IMR-90 (cell line): ENCODE data around the gene CDA. TPM values are rescaled to one million over a fixed set of nuclear protein-coding genes. Genes with fewer than 3 reads are reported as not detected.

Source experiments
- ATAC-seq: fragments of 200-7000 bp; cut with Tn5 transposase; 2 replicates; pipeline ENCODE4 v1.9.1; 2020; ENCODE audit warnings: low read depth, mild to moderate bottlenecking, moderate library complexity
- BruUV-seq: library from RNA; stranded (reverse); fragments of 400-500 nt; replicated peaks from 2 replicates; lab custom pipeline; 2021; lab: Mats Ljungman, UMichigan
- CTCF ChIA-PET: fragments of 300-600 bp; formaldehyde crosslinking; extraction: SDS; loops from one replicate; lab custom pipeline; 2021; ENCODE audit warnings: antibody characterized with exemption; lab: Yijun Ruan, JAX
- POLR2A ChIA-PET: fragments of 300-600 bp; sonication (Branson Sonifier 250); formaldehyde crosslinking; loops from one replicate; lab custom pipeline; 2022; ENCODE audit warnings: antibody characterized with exemption; ENCODE audit not compliant: unreplicated experiment; lab: Charles Lee
- DNase-seq: peaks from one replicate; pipeline ENCODE4 v3.0.0; 2013
- H2AFZ ChIP-seq: replicated peaks from 2 replicates; pipeline ENCODE3; 2013; ENCODE audit warnings: low read length, mild to moderate bottlenecking; ENCODE audit not compliant: poor library complexity
- H2AK5ac ChIP-seq: 2 replicates; pipeline ENCODE4 v1.6.1; 2013; ENCODE audit warnings: low read depth, low read length, inconsistent platforms
- H2AK9ac ChIP-seq: replicated peaks from 2 replicates; pipeline ENCODE3; 2013; ENCODE audit warnings: mild to moderate bottlenecking, low read depth, low read length, moderate library complexity; ENCODE audit not compliant: poor library complexity
- H2BK120ac ChIP-seq: 2 replicates; pipeline ENCODE4 v1.6.1; 2013; ENCODE audit warnings: low read depth, low read length, inconsistent platforms
- H2BK15ac ChIP-seq: 3 replicates; pipeline ENCODE4 v1.6.1; 2013; ENCODE audit warnings: low read depth, low read length, inconsistent platforms
- H2BK20ac ChIP-seq: 2 replicates; pipeline ENCODE4 v1.6.1; 2013; ENCODE audit warnings: low read depth, mild to moderate bottlenecking, inconsistent platforms, low read length, moderate library complexity
- H2BK5ac ChIP-seq: 2 replicates; pipeline ENCODE4 v1.6.1; 2013; ENCODE audit warnings: mild to moderate bottlenecking, low read depth, low read length, inconsistent platforms; ENCODE audit not compliant: poor library complexity, severe bottlenecking
- H3K14ac ChIP-seq: replicated peaks from 2 replicates; pipeline ENCODE4 v1.6.1; 2013; ENCODE audit warnings: low read depth, low read length, inconsistent platforms
- H3K18ac ChIP-seq: 2 replicates; pipeline ENCODE4 v1.6.1; 2013; ENCODE audit warnings: low read depth, low read length, control low read depth
- H3K23ac ChIP-seq: 2 replicates; pipeline ENCODE4 v1.6.1; 2013; ENCODE audit warnings: low read depth, low read length, inconsistent platforms
- H3K27ac ChIP-seq: 2 replicates; pipeline ENCODE4 v1.5.1; 2013; ENCODE audit warnings: mild to moderate bottlenecking, control low read depth, low read length; ENCODE audit not compliant: insufficient read depth
- H3K27me3 ChIP-seq: 2 replicates; pipeline ENCODE4 v1.6.1; 2013; ENCODE audit warnings: low read length; ENCODE audit not compliant: control insufficient read depth, insufficient read depth
- H3K36me3 ChIP-seq: 2 replicates; pipeline ENCODE4 v1.6.1; 2013; ENCODE audit warnings: low read length, mixed read lengths; ENCODE audit not compliant: control insufficient read depth, insufficient read depth
- H3K4ac ChIP-seq: 2 replicates; pipeline ENCODE4 v1.6.1; 2013; ENCODE audit warnings: low read depth, low read length, inconsistent platforms
- H3K4me1 ChIP-seq: 2 replicates; pipeline ENCODE4 v1.6.1; 2013; ENCODE audit warnings: low read length, mixed read lengths; ENCODE audit not compliant: control insufficient read depth, insufficient read depth
- H3K4me2 ChIP-seq: 2 replicates; pipeline ENCODE4 v1.6.1; 2013; ENCODE audit warnings: low read depth, mild to moderate bottlenecking, control low read depth, low read length, moderate library complexity
- H3K4me3 ChIP-seq: 2 replicates; pipeline ENCODE4 v1.5.1; 2013; ENCODE audit warnings: low read depth, mild to moderate bottlenecking, control low read depth, low read length, moderate library complexity; ENCODE audit not compliant: insufficient read depth
- H3K56ac ChIP-seq: 2 replicates; pipeline ENCODE4 v1.6.1; 2013; ENCODE audit warnings: low read length, inconsistent platforms; ENCODE audit not compliant: insufficient read depth; ENCODE audit errors: extremely low read depth
- H3K79me1 ChIP-seq, 2 experiments: 2 replicates each; pipeline ENCODE4 v1.6.1; 2013; ENCODE audit warnings: low read length in 2 of 2, inconsistent platforms in 1 of 2, low read depth in 1 of 2
- H3K9ac ChIP-seq: 2 replicates; pipeline ENCODE4 v1.6.1; 2013; ENCODE audit warnings: low read depth, low read length, control low read depth
- H3K9me1 ChIP-seq: 2 replicates; pipeline ENCODE4 v1.6.1; 2013; ENCODE audit warnings: low read length, inconsistent platforms; ENCODE audit not compliant: insufficient read depth
- H3K9me3 ChIP-seq: 2 replicates; pipeline ENCODE4 v1.6.1; 2013; ENCODE audit warnings: low read length; ENCODE audit not compliant: control insufficient read depth, insufficient read depth
- H4K20me1 ChIP-seq: 2 replicates; pipeline ENCODE4 v1.6.1; 2013; ENCODE audit warnings: low read length, inconsistent platforms; ENCODE audit not compliant: insufficient read depth
- H4K5ac ChIP-seq: 2 replicates; pipeline ENCODE4 v1.6.1; 2013; ENCODE audit warnings: mild to moderate bottlenecking, low read depth, low read length, control low read depth
- H4K8ac ChIP-seq, 2 experiments: 2 replicates each; pipeline ENCODE4 v1.6.1; 2013; ENCODE audit warnings: low read depth in 2 of 2, low read length in 2 of 2, control low read depth in 1 of 2, inconsistent platforms in 1 of 2
- H4K91ac ChIP-seq: 2 replicates; pipeline ENCODE4 v1.6.1; 2013; ENCODE audit warnings: low read depth, low read length, inconsistent platforms; ENCODE audit not compliant: insufficient read depth
- BHLHE40 ChIP-seq: fragments of 150-350 bp; IDR thresholded peaks from 2 replicates; pipeline ENCODE4 v1.6.1; 2016; ENCODE audit warnings: mild to moderate bottlenecking, low read depth, low read length
- CEBPB ChIP-seq: IDR thresholded peaks from 2 replicates; pipeline ENCODE4 v1.6.1; 2012; ENCODE audit warnings: low read depth, low read length, improper control_type of control experiment
- CHD1 ChIP-seq: IDR thresholded peaks from 2 replicates; pipeline ENCODE4 v1.6.1; 2012; ENCODE audit warnings: low read depth, low read length, improper control_type of control experiment
- FOS ChIP-seq: fragments of 150-350 bp; IDR thresholded peaks from 2 replicates; pipeline ENCODE4 v1.6.1; 2016; ENCODE audit warnings: low read depth, low read length
- MAFK ChIP-seq: IDR thresholded peaks from 2 replicates; pipeline ENCODE4 v1.6.1; 2012; ENCODE audit warnings: low read depth, low read length, improper control_type of control experiment
- MAZ ChIP-seq: IDR thresholded peaks from 2 replicates; pipeline ENCODE4 v1.6.1; 2012; ENCODE audit warnings: low read depth, mild to moderate bottlenecking, low read length, improper control_type of control experiment, moderate library complexity, borderline replicate concordance
- MXI1 ChIP-seq: IDR thresholded peaks from 2 replicates; pipeline ENCODE4 v1.6.1; 2012; ENCODE audit warnings: low read depth, mild to moderate bottlenecking, low read length, moderate library complexity, borderline replicate concordance
- NFE2L2 ChIP-seq: fragments of 150-350 bp; IDR thresholded peaks from 2 replicates; pipeline ENCODE4 v1.6.1; 2016; ENCODE audit warnings: low read depth, mild to moderate bottlenecking, low read length
- POLR2A ChIP-seq: IDR thresholded peaks from 2 replicates; pipeline ENCODE4 v1.6.1; 2012; ENCODE audit warnings: mild to moderate bottlenecking, low read depth, low read length
- RAD21 ChIP-seq: IDR thresholded peaks from 2 replicates; pipeline ENCODE4 v1.6.1; 2012; ENCODE audit warnings: low read length, improper control_type of control experiment
- RCOR1 ChIP-seq: IDR thresholded peaks from 2 replicates; pipeline ENCODE4 v1.6.1; 2012; ENCODE audit warnings: mild to moderate bottlenecking, low read length, improper control_type of control experiment; ENCODE audit not compliant: insufficient replicate concordance
- RFX5 ChIP-seq: IDR thresholded peaks from 2 replicates; pipeline ENCODE4 v1.8.0; 2012; ENCODE audit warnings: low read depth, mild to moderate bottlenecking, low read length, moderate library complexity
- SMC3 ChIP-seq: fragments of 150-350 bp; IDR thresholded peaks from 2 replicates; pipeline ENCODE4 v1.6.1; 2016; ENCODE audit warnings: low read depth, mild to moderate bottlenecking, antibody characterized with exemption, low read length, moderate library complexity
- WGBS, 2 experiments: methylation state at CpG; one replicate each; pipeline versions ENCODE4 v1.1.5 to v1.1.7; 2013; ENCODE audit warnings: missing lambda C conversion rate in 2 of 2; ENCODE audit not compliant: insufficient read length in 1 of 2; ENCODE audit errors: extremely low coverage in 2 of 2; 5-methylcytosine and 5-hydroxymethylcytosine counted together
- dilution Hi-C: fragments of 300-500 bp; cut with HindIII; formaldehyde crosslinking; loops from one replicate; pipeline ENCODE4 v1.14.3; 2018; ENCODE audit warnings: low sequenced_read_pairs; ENCODE audit not compliant: unreplicated experiment
- in situ Hi-C: fragments of 300-500 bp; cut with MboI; formaldehyde crosslinking; loops from 3 replicates; pipeline ENCODE4 v1.14.3; 2019; ENCODE audit warnings: low sequenced_read_pairs, inconsistent platforms, mixed read lengths
- intact Hi-C: fragments of 100-400 bp; cut with micrococcal nuclease; formaldehyde crosslinking; loops from 2 replicates; pipeline ENCODE4 v1.10.0; 2022
- polyA plus RNA-seq, 3 experiments: library from polyadenylated mRNA; depleted of rRNA; stranded (reverse); fragments of >200 nt; gene quantifications; 2 replicates each; pipeline ENCODE4 v1.2.3, GENCODE V29; 2012; ENCODE audit warnings: low replicate concordance in 1 of 3
- total RNA-seq: library from RNA; depleted of rRNA; stranded (reverse); fragments of >200 nt; gene quantifications from 2 replicates; pipeline ENCODE4 v1.2.3, GENCODE V29; 2012
- TF ChIP-seq, protein P1 (sequence below): fragments of 150-350 bp; IDR thresholded peaks from 2 replicates; pipeline ENCODE4 v1.6.1; 2016; ENCODE audit warnings: low read depth, mild to moderate bottlenecking, low read length, moderate library complexity, borderline replicate concordance
- TF ChIP-seq, protein P2 (sequence below): conservative IDR thresholded peaks from 2 replicates; pipeline ENCODE4 v1.5.1; 2012; ENCODE audit warnings: mild to moderate bottlenecking, low read depth, low read length, improper control_type of control experiment
- TF ChIP-seq, protein P3 (sequence below): fragments of 150-350 bp; IDR thresholded peaks from 2 replicates; pipeline ENCODE4 v1.6.1; 2017; ENCODE audit warnings: mild to moderate bottlenecking, antibody characterized with exemption, low read length, low read depth

CDA gene
- total and polyA plus RNA-seq, 2 of the 4 experiments (the other 2 are of a cell fraction) = 0.90 to 9.4 TPM

DNA sequence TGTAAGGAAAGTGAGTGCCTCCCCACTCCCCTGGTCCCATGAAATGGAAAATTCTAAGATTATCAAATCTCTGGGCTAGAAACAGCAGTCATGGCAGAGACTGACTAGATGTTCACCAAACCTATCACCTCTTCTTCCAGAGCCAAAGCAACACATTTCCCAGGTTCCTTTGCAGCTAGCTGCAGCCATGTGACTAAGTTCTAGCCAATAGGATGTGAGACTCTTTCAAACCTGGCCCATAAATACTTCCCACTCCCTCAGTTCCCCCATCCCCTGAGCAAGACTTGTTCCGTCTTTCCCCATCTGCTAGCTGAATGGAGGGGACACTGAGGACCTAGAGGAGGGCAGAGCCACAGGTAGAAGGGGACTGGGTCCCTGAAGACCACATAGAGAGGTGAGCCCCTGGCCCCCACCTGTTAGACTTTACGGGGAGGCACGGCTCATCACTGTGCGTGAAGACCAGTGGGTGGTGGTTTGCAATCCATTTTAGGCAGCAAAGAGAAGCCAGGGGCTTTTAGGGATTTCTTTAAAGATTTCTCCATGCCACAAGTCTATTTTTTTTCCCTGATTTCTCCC lies 19.3 kb upstream of the CDA start:
- Histone ChIP-seq H2BK15ac (no peak overlapping the region), H3K36me3 (no peaks in the 10 kb centered on the region), H3K9me1 (no peaks in the 10 kb centered on the region), H3K4me3 (no peak overlapping the region), H2BK5ac (no peak overlapping the region), H2AK9ac (no peak overlapping the region), H3K27me3 (peaks cover 28% of the 10 kb centered on the region), H3K27ac (no peak overlapping the region), H3K4me2 (no peak overlapping the region), H4K20me1 (no peaks in the 10 kb centered on the region), H4K5ac (no peak overlapping the region), H3K56ac (no peak overlapping the region), H3K23ac (no peak overlapping the region), H3K4me1 (no peaks in the 10 kb centered on the region), H3K79me1 (no peaks in the 10 kb centered on the region), H4K91ac (no peak overlapping the region), H2AFZ (peak overlapping the region; percentile 33), H3K14ac (no peak overlapping the region), H3K18ac (no peak overlapping the region), H3K4ac (no peak overlapping the region), H3K9me3 (peaks cover 9% of the 10 kb centered on the region), H2BK120ac (no peak overlapping the region), H4K8ac (no peak overlapping the region), H3K9ac (no peak overlapping the region), H2AK5ac (no peak overlapping the region), H2BK20ac (no peak overlapping the region)
- WGBS, 2 experiments = no CpG with 5 or more reads among the region's 4 CpGs
- POLR2A ChIA-PET = no interaction called here
- in situ Hi-C loops = loop anchor here (5.0 kb wide), 1 partner anchor 68 kb away; no protein-coding TSS in a partner anchor
- BruUV-seq = no TSS peak
- TF ChIP-seq CHD1 (no peak), RCOR1 (no peak), RAD21 (no peak), MAZ (no peak), BHLHE40 (no peak), SMC3 (no peak), RFX5 (no peak), FOS (no peak), NFE2L2 (no peak), MXI1 (no peak), MAFK (no peak), POLR2A (no peak), CEBPB (no peak)
- TF ChIP-seq, protein P1, sequence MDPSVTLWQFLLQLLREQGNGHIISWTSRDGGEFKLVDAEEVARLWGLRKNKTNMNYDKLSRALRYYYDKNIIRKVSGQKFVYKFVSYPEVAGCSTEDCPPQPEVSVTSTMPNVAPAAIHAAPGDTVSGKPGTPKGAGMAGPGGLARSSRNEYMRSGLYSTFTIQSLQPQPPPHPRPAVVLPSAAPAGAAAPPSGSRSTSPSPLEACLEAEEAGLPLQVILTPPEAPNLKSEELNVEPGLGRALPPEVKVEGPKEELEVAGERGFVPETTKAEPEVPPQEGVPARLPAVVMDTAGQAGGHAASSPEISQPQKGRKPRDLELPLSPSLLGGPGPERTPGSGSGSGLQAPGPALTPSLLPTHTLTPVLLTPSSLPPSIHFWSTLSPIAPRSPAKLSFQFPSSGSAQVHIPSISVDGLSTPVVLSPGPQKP = no peak
- TF ChIP-seq, protein P2, sequence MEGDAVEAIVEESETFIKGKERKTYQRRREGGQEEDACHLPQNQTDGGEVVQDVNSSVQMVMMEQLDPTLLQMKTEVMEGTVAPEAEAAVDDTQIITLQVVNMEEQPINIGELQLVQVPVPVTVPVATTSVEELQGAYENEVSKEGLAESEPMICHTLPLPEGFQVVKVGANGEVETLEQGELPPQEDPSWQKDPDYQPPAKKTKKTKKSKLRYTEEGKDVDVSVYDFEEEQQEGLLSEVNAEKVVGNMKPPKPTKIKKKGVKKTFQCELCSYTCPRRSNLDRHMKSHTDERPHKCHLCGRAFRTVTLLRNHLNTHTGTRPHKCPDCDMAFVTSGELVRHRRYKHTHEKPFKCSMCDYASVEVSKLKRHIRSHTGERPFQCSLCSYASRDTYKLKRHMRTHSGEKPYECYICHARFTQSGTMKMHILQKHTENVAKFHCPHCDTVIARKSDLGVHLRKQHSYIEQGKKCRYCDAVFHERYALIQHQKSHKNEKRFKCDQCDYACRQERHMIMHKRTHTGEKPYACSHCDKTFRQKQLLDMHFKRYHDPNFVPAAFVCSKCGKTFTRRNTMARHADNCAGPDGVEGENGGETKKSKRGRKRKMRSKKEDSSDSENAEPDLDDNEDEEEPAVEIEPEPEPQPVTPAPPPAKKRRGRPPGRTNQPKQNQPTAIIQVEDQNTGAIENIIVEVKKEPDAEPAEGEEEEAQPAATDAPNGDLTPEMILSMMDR = no peak
- TF ChIP-seq, protein P3, sequence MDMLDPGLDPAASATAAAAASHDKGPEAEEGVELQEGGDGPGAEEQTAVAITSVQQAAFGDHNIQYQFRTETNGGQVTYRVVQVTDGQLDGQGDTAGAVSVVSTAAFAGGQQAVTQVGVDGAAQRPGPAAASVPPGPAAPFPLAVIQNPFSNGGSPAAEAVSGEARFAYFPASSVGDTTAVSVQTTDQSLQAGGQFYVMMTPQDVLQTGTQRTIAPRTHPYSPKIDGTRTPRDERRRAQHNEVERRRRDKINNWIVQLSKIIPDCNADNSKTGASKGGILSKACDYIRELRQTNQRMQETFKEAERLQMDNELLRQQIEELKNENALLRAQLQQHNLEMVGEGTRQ = no peak
- CTCF ChIA-PET = interaction anchor here (0.6 kb wide), 1 partner anchor 884 kb away, joined by 7 read pairs; no protein-coding TSS in a partner anchor
- ATAC-seq (no peak), DNase-seq (no peak)
- intact Hi-C loops = loop anchor here (1.0 kb wide), 1 partner anchor 61 kb away; no protein-coding TSS in a partner anchor
- dilution Hi-C loops = no loop called here
